B cell (primary cell): ENCODE measurements around the gene TRPV6. TPM values are rescaled to one million over a fixed set of nuclear protein-coding genes. Genes with fewer than 3 reads are reported as not detected.

ENCODE experiments used
- ATAC-seq: fragments of 200-7000 bp; cut with Tn5 transposase; one replicate; pipeline ENCODE4 v1.10.0; 2021; ENCODE audit warnings: low read depth, mild to moderate bottlenecking, moderate number of reproducible peaks, moderate library complexity
- CTCF ChIA-PET: fragments of 350-600 bp; sonication (Branson Sonifier 250); formaldehyde crosslinking; loops from one replicate; lab custom pipeline; 2021; ENCODE audit warnings: antibody characterized with exemption, inconsistent platforms; lab: Charles Lee
- POLR2A ChIA-PET: fragments of 350-600 bp; sonication (Branson Sonifier 250); formaldehyde crosslinking; loops from one replicate; lab custom pipeline; 2021; ENCODE audit warnings: antibody characterized with exemption; lab: Charles Lee
- DNase-seq: peaks from one replicate; pipeline ENCODE4 v3.0.0; 2013
- H2AFZ ChIP-seq: 2 replicates; pipeline ENCODE4 v1.6.1; 2012; ENCODE audit warnings: mild to moderate bottlenecking, low read depth, low read length; ENCODE audit not compliant: insufficient read depth, poor library complexity, severe bottlenecking
- H3K27ac ChIP-seq, 2 donors: 1 replicate in 1 of 2; 2 replicates in 1 of 2; pipeline ENCODE4 v1.5.1; 2012 to 2013; ENCODE audit warnings: low read length in 2 of 2, mild to moderate bottlenecking in 2 of 2, moderate library complexity in 1 of 2
- H3K27me3 ChIP-seq, 4 experiments: fragments of 200-600 bp in 1 of 4; sonication (generic) in 1 of 4; replicated peaks in 1 of 4; 1 replicate in 2 of 4; 2 replicates in 2 of 4; pipeline versions ENCODE4 v1.6.1 to v1.7.0; 2013 to 2016; ENCODE audit warnings: low read length in 3 of 4, mild to moderate bottlenecking in 2 of 4, mixed read lengths in 1 of 4, moderate library complexity in 1 of 4; ENCODE audit not compliant: insufficient read depth in 4 of 4, control insufficient read depth in 3 of 4; ENCODE audit errors: control extremely low read depth in 1 of 4
- H3K36me3 ChIP-seq, 2 experiments: replicated peaks in 1 of 2; 1 replicate in 1 of 2; 2 replicates in 1 of 2; pipeline versions ENCODE4 v1.6.1 to v1.7.1; 2013; ENCODE audit warnings: low read length in 1 of 2; ENCODE audit not compliant: insufficient read depth in 2 of 2, control insufficient read depth in 1 of 2; ENCODE audit errors: control extremely low read depth in 1 of 2, extremely low read depth in 1 of 2
- H3K4me1 ChIP-seq, 2 donors: fragments of 200-600 bp in 1 of 2; sonication (generic) in 1 of 2; 1 replicate in 1 of 2; 2 replicates in 1 of 2; pipeline versions ENCODE4 v1.5.1 to v1.6.1; 2013 to 2017; ENCODE audit warnings: low read length in 2 of 2; ENCODE audit not compliant: control insufficient read depth in 2 of 2, insufficient read depth in 2 of 2
- H3K4me2 ChIP-seq: replicated peaks from 2 replicates; pipeline ENCODE3; 2012; ENCODE audit warnings: mild to moderate bottlenecking, low read depth, low read length; ENCODE audit not compliant: poor library complexity, severe bottlenecking
- H3K4me3 ChIP-seq, 5 experiments: fragments of 200-600 bp in 1 of 5; sonication (generic) in 1 of 5; 1 replicate in 3 of 5; 2 replicates in 2 of 5; pipeline versions ENCODE4 v1.5.1 to v1.7.0; 2011 to 2016; ENCODE audit warnings: low read length in 4 of 5, mild to moderate bottlenecking in 4 of 5, low read depth in 2 of 5, control low read depth in 1 of 5, moderate library complexity in 1 of 5; ENCODE audit not compliant: insufficient read depth in 1 of 5; ENCODE audit errors: control extremely low read depth in 1 of 5, extremely low read depth in 1 of 5
- H3K79me2 ChIP-seq: fragments of 200-600 bp; sonication (generic); one replicate; pipeline ENCODE4 v1.6.0; 2016; ENCODE audit warnings: low read length; ENCODE audit not compliant: control insufficient read depth, insufficient read depth
- H3K9ac ChIP-seq: fragments of 200-600 bp; sonication (generic); 2 replicates; pipeline ENCODE4 v1.6.1; 2017; ENCODE audit warnings: mild to moderate bottlenecking, low read length, moderate library complexity
- H3K9me3 ChIP-seq, 3 donors: one replicate each; pipeline versions ENCODE4 v1.6.1 to v1.7.1; 2013; ENCODE audit warnings: low read length in 2 of 3; ENCODE audit not compliant: control insufficient read depth in 2 of 3, insufficient read depth in 1 of 3; ENCODE audit errors: control extremely low read depth in 1 of 3
- H4K20me1 ChIP-seq: 2 replicates; pipeline ENCODE4 v1.6.0; 2012; ENCODE audit warnings: mild to moderate bottlenecking, low read length; ENCODE audit not compliant: insufficient read depth, control insufficient read depth, poor library complexity, severe bottlenecking
- H3K27ac Mint-ChIP-seq: one replicate; pipeline ENCODE4 v1.8.0; 2021; ENCODE audit warnings: mixed read lengths
- H3K27me3 Mint-ChIP-seq: one replicate; pipeline ENCODE4 v1.8.0; 2021; ENCODE audit warnings: mixed read lengths
- H3K4me1 Mint-ChIP-seq: one replicate; pipeline ENCODE4 v1.8.0; 2021; ENCODE audit warnings: mixed read lengths
- H3K4me3 Mint-ChIP-seq: one replicate; pipeline ENCODE4 v1.8.0; 2021; ENCODE audit warnings: mixed read lengths
- H3K9me3 Mint-ChIP-seq: one replicate; pipeline ENCODE4 v1.8.0; 2022; ENCODE audit warnings: mixed read lengths; ENCODE audit not compliant: insufficient read depth
- EZH2 ChIP-seq: IDR thresholded peaks from 2 replicates; pipeline ENCODE4 v1.6.1; 2012; ENCODE audit warnings: borderline replicate concordance, low read depth, mild to moderate bottlenecking, moderate library complexity, low read length; ENCODE audit not compliant: insufficient read depth, poor library complexity, severe bottlenecking
- WGBS: methylation state at CpG from one replicate; pipeline ENCODE4 v1.1.5; 2013; ENCODE audit warnings: missing lambda C conversion rate; ENCODE audit not compliant: insufficient coverage; 5-methylcytosine and 5-hydroxymethylcytosine counted together
- intact Hi-C: fragments of 100-400 bp; cut with micrococcal nuclease; formaldehyde crosslinking; loops from one replicate; pipeline ENCODE4 v1.10.0; 2022
- polyA plus RNA-seq: library from polyadenylated mRNA; depleted of rRNA; stranded (reverse); fragments of >200 nt; gene quantifications from 2 replicates; pipeline ENCODE4 v1.2.3, GENCODE V29; 2012
- total RNA-seq, 2 donors: library from RNA; stranded (reverse); fragments of 120-200 nt in 1 of 2; gene quantifications; 1 replicate in 1 of 2; 2 replicates in 1 of 2; pipeline versions ENCODE4 v1.2.3 to v1.2.4, GENCODE V29; 2013 to 2022
- TF ChIP-seq, protein P1 (sequence below): fragments of 200-600 bp; IDR thresholded peaks from one replicate; pipeline ENCODE4 v1.8.0; 2022; ENCODE audit warnings: antibody characterized with exemption, mild to moderate bottlenecking

The TRPV6 gene
- total and polyA plus RNA-seq, 2 donors (not counting 1 experiment from before 2014, with no cell fraction given), result not detected

DNA sequence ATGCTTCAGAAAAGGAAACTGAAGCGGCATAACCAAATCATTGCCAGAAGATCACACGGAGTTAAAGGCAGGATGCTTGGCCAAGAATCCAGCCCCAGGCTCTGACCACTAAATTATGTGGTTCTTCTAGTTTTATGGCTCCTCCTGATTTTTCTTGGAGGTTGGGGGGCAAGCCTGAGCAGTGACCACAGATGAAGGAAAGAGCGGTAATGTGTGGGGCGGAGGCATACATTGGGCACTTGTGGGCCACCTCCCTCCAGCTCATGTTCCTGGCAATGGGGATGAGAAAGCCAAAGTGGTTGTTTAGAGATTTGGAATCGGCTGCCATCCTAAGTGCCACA is 3.2 kb downstream of the TRPV6 start:
- CTCF ChIA-PET, result interaction anchor here (0.8 to 4.6 kb wide), 9 partner anchors 10 to 332 kb away, joined by 3 to 29 read pairs (median 8); partner anchors contain the start of gene EPHB6

DNA sequence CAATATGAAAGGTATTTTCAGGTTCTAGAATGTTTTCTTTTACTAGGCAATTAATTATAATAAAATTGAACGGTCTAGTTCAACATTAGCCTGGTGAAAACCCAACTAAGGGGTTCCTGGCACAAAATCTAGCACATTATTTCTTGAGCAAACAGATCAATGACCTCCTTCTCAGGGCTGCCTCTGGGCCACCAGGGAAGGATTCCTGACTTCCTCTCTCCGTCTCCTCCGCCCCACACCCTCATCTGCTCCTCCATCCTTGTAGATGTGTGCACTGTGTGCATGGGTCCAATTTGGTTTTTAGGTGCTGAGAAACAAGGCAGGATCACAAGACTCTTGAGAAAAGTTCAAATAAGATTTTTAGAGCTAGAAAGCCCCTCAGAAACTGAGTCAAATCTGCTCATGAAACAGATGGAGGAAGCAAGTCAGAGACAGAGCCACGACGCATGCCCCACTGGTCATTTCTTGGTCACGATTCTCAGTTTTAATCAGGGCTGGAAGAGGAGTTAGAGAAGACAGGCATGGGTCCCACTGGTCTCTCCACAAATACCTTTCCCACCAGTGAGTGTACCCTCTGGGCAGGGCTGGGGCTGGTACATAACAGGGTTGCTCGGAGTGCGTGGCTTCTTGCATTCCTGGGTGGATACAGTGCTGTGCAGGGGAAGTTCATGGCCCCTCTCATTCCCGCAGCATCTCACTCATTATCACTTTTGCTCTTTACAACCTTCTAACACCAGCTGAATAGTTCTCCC is 3.8 kb downstream of the TRPV6 start:
- Mint-ChIP-seq H3K27me3 (peaks cover 10% of the 10 kb centered on the region), H3K4me1 (no peaks in the 10 kb centered on the region), H3K4me3 (no peak overlapping the region), H3K9me3 (no peaks in the 10 kb centered on the region), H3K27ac (no peak overlapping the region)
- DNase-seq, result no peak
- Histone ChIP-seq H2AFZ (no peak overlapping the region), H3K27me3 (peaks cover 0 to 8% (median 1%) of the 10 kb centered on the region in 4 experiments), H3K4me1 (no peaks in the 10 kb centered on the region), H3K79me2 (no peaks in the 10 kb centered on the region), H4K20me1 (no peaks in the 10 kb centered on the region), H3K9ac (no peak overlapping the region), H3K4me2 (no peak overlapping the region), H3K36me3 (no peaks in the 10 kb centered on the region), H3K27ac (no peak overlapping the region), H3K9me3 (peaks cover 0 to under 1% (median 0%) of the 10 kb centered on the region in 3 donors), H3K4me3 (no peak overlapping the region)
- ChIA-PET POLR2A (no interaction called here), CTCF (interaction anchor here (0.7 to 4.6 kb wide), 24 partner anchors 9 to 338 kb away, joined by 3 to 29 read pairs (median 4); partner anchors contain the start of gene EPHB6)
- ATAC-seq, result no peak
- 62% methylated on average over 4 of the region's 9 CpGs for WGBS
- intact Hi-C loops, result loop anchor here (1.0 to 2.0 kb wide), 4 partner anchors 27 to 333 kb away; no protein-coding TSS in a partner anchor
- no peak for TF ChIP-seq EZH2
- TF ChIP-seq, protein P1, sequence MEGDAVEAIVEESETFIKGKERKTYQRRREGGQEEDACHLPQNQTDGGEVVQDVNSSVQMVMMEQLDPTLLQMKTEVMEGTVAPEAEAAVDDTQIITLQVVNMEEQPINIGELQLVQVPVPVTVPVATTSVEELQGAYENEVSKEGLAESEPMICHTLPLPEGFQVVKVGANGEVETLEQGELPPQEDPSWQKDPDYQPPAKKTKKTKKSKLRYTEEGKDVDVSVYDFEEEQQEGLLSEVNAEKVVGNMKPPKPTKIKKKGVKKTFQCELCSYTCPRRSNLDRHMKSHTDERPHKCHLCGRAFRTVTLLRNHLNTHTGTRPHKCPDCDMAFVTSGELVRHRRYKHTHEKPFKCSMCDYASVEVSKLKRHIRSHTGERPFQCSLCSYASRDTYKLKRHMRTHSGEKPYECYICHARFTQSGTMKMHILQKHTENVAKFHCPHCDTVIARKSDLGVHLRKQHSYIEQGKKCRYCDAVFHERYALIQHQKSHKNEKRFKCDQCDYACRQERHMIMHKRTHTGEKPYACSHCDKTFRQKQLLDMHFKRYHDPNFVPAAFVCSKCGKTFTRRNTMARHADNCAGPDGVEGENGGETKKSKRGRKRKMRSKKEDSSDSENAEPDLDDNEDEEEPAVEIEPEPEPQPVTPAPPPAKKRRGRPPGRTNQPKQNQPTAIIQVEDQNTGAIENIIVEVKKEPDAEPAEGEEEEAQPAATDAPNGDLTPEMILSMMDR, result no peak

More for the DNA sequence above, 3.2 kb downstream of the TRPV6 start:
- H3K27me3 ChIP-seq, result peaks cover 0 to 8% (median 1%) of the 10 kb centered on the region in 4 experiments
- H3K9me3 ChIP-seq, result no peaks in the 10 kb centered on the region
- no peak overlapping the region for H3K9ac ChIP-seq
- H3K36me3 ChIP-seq, result no peaks in the 10 kb centered on the region
- WGBS, result 89% methylated on average over 4 of the region's 5 CpGs
- Mint-ChIP-seq H3K27ac (no peak overlapping the region), H3K4me1 (no peaks in the 10 kb centered on the region), H3K4me3 (no peak overlapping the region), H3K27me3 (peaks cover 13% of the 10 kb centered on the region), H3K9me3 (no peaks in the 10 kb centered on the region)
- DNase-seq (no peak), ATAC-seq (no peak)
- no peak overlapping the region for H3K4me2 ChIP-seq
- H3K4me1 ChIP-seq, result no peaks in the 10 kb centered on the region
- intact Hi-C loops, result no loop called here
- POLR2A ChIA-PET, result no interaction called here
- H2AFZ ChIP-seq, result no peak overlapping the region
- H3K79me2 ChIP-seq, result no peaks in the 10 kb centered on the region
- no peak overlapping the region for H3K27ac ChIP-seq
- no peak for TF ChIP-seq EZH2
- TF ChIP-seq, protein P1, result no peak
- no peak overlapping the region for H3K4me3 ChIP-seq
- no peaks in the 10 kb centered on the region for H4K20me1 ChIP-seq
